Right lobe of liver (tissue), 4 donors: Measurements from ENCODE around the gene ZNF438.

ENCODE experiments used
- POLR2A ChIP-seq: fragments of 450-650 bp; IDR thresholded peaks from one replicate; pipeline ENCODE4 v1.6.1; 2017; ENCODE audit warnings: antibody characterized with exemption, mild to moderate bottlenecking
- TF ChIP-seq, protein P1 (sequence below), 4 donors: fragments of 200-600 bp in 3 of 4; fragments of 450-650 bp in 1 of 4; IDR thresholded peaks; one replicate each; pipeline versions ENCODE4 v1.5.1 to v1.8.0; 2016 to 2022; ENCODE audit warnings: antibody characterized with exemption in 4 of 4, mild to moderate bottlenecking in 2 of 4
- donor health status: DM: no; HTN: no; CAD: no.
- donor health status: DM: no; HTN: no; CAD: no.
- donor health status: DM: no; HTN: yes; CAD: no.

DNA sequence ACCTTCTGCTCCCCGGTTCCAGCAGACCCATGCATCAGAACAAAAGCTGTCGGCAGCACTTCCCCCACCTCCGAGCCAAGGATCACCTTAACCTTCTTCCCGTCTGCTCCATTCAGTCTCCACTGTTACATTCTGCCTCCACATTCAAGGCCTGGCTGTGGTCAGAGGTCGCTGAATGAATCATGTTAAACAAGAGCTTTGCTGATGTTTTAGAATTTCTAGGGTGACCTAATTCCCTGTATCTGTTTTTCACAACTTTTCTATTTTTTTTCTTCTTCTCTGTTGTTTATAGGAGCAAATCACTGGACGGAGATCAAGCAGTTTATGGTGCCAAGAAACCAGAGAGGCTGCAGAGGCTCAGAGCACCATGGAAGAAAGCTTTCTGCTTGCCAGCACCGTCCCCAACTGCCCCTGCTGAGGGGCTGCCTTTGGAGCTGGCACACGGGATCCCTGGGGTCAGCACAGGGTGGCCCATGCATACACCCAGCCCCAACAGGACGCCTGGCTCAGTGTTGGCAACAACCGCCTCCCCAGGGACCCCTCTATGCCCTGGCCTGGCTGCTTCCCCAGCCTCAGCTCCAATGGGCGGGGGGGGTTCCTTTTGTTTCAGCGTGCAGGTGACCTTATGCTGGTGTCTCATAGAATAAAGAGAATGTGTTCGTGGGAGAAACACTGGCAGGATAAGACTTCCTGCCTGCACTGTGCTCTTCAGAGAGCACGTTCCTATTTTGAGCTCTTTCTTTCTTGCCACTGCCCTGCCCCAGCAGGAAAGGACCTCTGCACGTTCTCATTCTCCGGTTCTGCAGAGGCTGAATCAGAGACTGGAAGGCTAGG lies 219.4 kb downstream of the ZNF438 start:
- TF ChIP-seq POLR2A: no peak
- TF ChIP-seq, protein P1, sequence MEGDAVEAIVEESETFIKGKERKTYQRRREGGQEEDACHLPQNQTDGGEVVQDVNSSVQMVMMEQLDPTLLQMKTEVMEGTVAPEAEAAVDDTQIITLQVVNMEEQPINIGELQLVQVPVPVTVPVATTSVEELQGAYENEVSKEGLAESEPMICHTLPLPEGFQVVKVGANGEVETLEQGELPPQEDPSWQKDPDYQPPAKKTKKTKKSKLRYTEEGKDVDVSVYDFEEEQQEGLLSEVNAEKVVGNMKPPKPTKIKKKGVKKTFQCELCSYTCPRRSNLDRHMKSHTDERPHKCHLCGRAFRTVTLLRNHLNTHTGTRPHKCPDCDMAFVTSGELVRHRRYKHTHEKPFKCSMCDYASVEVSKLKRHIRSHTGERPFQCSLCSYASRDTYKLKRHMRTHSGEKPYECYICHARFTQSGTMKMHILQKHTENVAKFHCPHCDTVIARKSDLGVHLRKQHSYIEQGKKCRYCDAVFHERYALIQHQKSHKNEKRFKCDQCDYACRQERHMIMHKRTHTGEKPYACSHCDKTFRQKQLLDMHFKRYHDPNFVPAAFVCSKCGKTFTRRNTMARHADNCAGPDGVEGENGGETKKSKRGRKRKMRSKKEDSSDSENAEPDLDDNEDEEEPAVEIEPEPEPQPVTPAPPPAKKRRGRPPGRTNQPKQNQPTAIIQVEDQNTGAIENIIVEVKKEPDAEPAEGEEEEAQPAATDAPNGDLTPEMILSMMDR (IDR thresholded peaks at IDR 0.05): no peak
